HepG2 (cell line): ENCODE results near the gene DUSP7. TPM values are rescaled to one million over a fixed set of nuclear protein-coding genes. Genes with fewer than 3 reads are reported as not detected.

ENCODE experiments used
- ATAC-seq: fragments of 200-7000 bp; cut with Tn5 transposase; 3 replicates; pipeline ENCODE4 v1.9.1; 2020; ENCODE audit warnings: mild to moderate bottlenecking, moderate library complexity
- BruUV-seq: library from RNA; stranded (reverse); fragments of 400-500 nt; replicated peaks from 2 replicates; lab custom pipeline; 2021; lab: Mats Ljungman, UMichigan
- CTCF ChIA-PET: fragments of 300-600 bp; formaldehyde crosslinking; extraction: SDS; loops from one replicate; lab custom pipeline; 2021; ENCODE audit warnings: low total read pairs, inconsistent platforms, low intra/inter-chr PET ratio; lab: Yijun Ruan, JAX
- POLR2A ChIA-PET: fragments of 350-600 bp; sonication (Branson Sonifier 250); formaldehyde crosslinking; loops from one replicate; lab custom pipeline; 2020; ENCODE audit warnings: antibody characterized with exemption, inconsistent platforms; lab: Yijun Ruan, JAX
- DNase-seq: peaks from one replicate; pipeline ENCODE4 v3.0.0-alpha.2; 2015; ENCODE audit warnings: low spot score
- FAIRE-seq: peaks from 3 replicates; lab custom pipeline; 2011; peaks lifted over from hg19 to GRCh38; lab: Jason Lieb, UNC
- H2AFZ ChIP-seq: one replicate; pipeline ENCODE4 v1.6.1; 2011; ENCODE audit warnings: low read length, inconsistent platforms
- H3K27ac ChIP-seq: fragments of 300-600 bp; 3 replicates; pipeline ENCODE4 v1.8.0; 2011; ENCODE audit warnings: mixed run types, mild to moderate bottlenecking, mixed read lengths, low read length, inconsistent platforms; ENCODE audit not compliant: insufficient read depth; ENCODE audit errors: extremely low read length
- H3K27me3 ChIP-seq, 2 experiments: fragments of 200-600 bp in 1 of 2; 2 replicates in 1 of 2; 3 replicates in 1 of 2; pipeline versions ENCODE4 v1.6.0 to v1.8.0; 2011; ENCODE audit warnings: low read length in 2 of 2, mild to moderate bottlenecking in 2 of 2, moderate library complexity in 2 of 2, inconsistent platforms in 1 of 2; ENCODE audit not compliant: insufficient read depth in 2 of 2, control insufficient read depth in 1 of 2
- H3K36me3 ChIP-seq, 2 experiments: fragments of 200-600 bp in 1 of 2; replicated peaks in 1 of 2; 2 replicates in 1 of 2; 3 replicates in 1 of 2; pipeline versions ENCODE4 v1.5.1 to v1.8.0; 2011; ENCODE audit warnings: low read length in 2 of 2, inconsistent platforms in 1 of 2; ENCODE audit not compliant: insufficient read depth in 2 of 2, control insufficient read depth in 1 of 2
- H3K4me1 ChIP-seq: 2 replicates; pipeline ENCODE4 v1.5.1; 2012; ENCODE audit warnings: low read length, inconsistent platforms; ENCODE audit not compliant: insufficient read depth
- H3K4me2 ChIP-seq: 2 replicates; pipeline ENCODE4 v1.6.0; 2011; ENCODE audit warnings: low read depth, low read length, inconsistent platforms
- H3K4me3 ChIP-seq, 3 experiments: fragments of 200-600 bp in 1 of 3; sonication (generic), shearing (Covaris generic) in 1 of 3; replicated peaks in 1 of 3; 2 replicates each; pipeline ENCODE4 v1.5.1; 2011 to 2016; ENCODE audit warnings: low read length in 3 of 3, inconsistent platforms in 2 of 3, low read depth in 2 of 3, mild to moderate bottlenecking in 2 of 3, control low read depth in 1 of 3, mixed read lengths in 1 of 3; ENCODE audit not compliant: insufficient read depth in 1 of 3
- H3K79me2 ChIP-seq: one replicate; pipeline ENCODE4 v1.6.1; 2011; ENCODE audit warnings: low read length, inconsistent platforms; ENCODE audit not compliant: insufficient read depth
- H3K9ac ChIP-seq: 2 replicates; pipeline ENCODE4 v1.6.0; 2011; ENCODE audit warnings: mild to moderate bottlenecking, low read depth, low read length, inconsistent platforms; ENCODE audit not compliant: insufficient read depth
- H3K9me3 ChIP-seq: 2 replicates; pipeline ENCODE4 v1.5.1; 2012; ENCODE audit warnings: mild to moderate bottlenecking, low read length
- H4K20me1 ChIP-seq: 2 replicates; pipeline ENCODE4 v1.6.0; 2011; ENCODE audit warnings: inconsistent platforms, mild to moderate bottlenecking, low read length, moderate library complexity; ENCODE audit not compliant: insufficient read depth
- DMTF1 ChIP-seq: sonication (generic); formaldehyde crosslinking; IDR thresholded peaks from 2 replicates; pipeline ENCODE4 v1.4.0; 2020; ENCODE audit warnings: mild to moderate bottlenecking, missing genetic modification reagents
- MTA3 ChIP-seq: sonication (generic); formaldehyde crosslinking; IDR thresholded peaks from 2 replicates; pipeline ENCODE4 v1.4.0; 2020; ENCODE audit warnings: missing genetic modification reagents
- NCOA5 ChIP-seq: sonication (generic); formaldehyde crosslinking; IDR thresholded peaks from 2 replicates; pipeline ENCODE4 v1.4.0; 2020; ENCODE audit warnings: missing genetic modification reagents
- NR2F2 ChIP-seq: IDR thresholded peaks from 2 replicates; pipeline ENCODE4 v1.6.1; 2012; ENCODE audit warnings: low read depth, inconsistent platforms, borderline replicate concordance
- NRL ChIP-seq: sonication (generic); formaldehyde crosslinking; IDR thresholded peaks from 2 replicates; pipeline ENCODE4 v1.5.0; 2020; ENCODE audit warnings: missing genetic modification reagents, mild to moderate bottlenecking, moderate library complexity, borderline replicate concordance
- ZFP36L2 ChIP-seq: sonication (generic); formaldehyde crosslinking; IDR thresholded peaks from 2 replicates; pipeline ENCODE4 v1.4.0; 2020; ENCODE audit warnings: missing genetic modification reagents
- ZNF660 ChIP-seq: sonication (generic); formaldehyde crosslinking; IDR thresholded peaks from 2 replicates; pipeline ENCODE4 v1.5.1; 2020; ENCODE audit warnings: mild to moderate bottlenecking, low read depth, missing genetic modification reagents, borderline replicate concordance
- whole genome bisulfite sequencing: methylation state at CpG from one replicate; pipeline ENCODE4 v1.1.6; 2017; ENCODE audit warnings: low lambda C conversion rate; 5-methylcytosine and 5-hydroxymethylcytosine counted together
- in situ Hi-C: cut with HindIII; loops from 2 replicates; pipeline ENCODE4 v1.10.0; 2017; ENCODE audit warnings: low pct_unique_long_range_greater_than_20kb; ENCODE audit not compliant: extremely low pct_ligation_motif_present
- intact Hi-C: fragments of 100-400 bp; cut with micrococcal nuclease; formaldehyde crosslinking; loops from one replicate; pipeline ENCODE4 v1.10.0; 2022; ENCODE audit not compliant: unreplicated experiment
- polyA plus RNA-seq, 8 experiments: library from polyadenylated mRNA; depleted of rRNA in 3 of 8; stranded (reverse) in 7 of 8; unstranded in 1 of 8; fragments of >200 nt; fragmentation: Illumina TruSeq in 4 of 8; extraction: Trizol in 4 of 8; gene quantifications; 2 replicates each; pipeline versions ENCODE4 v1.2.1 to v1.2.3, GENCODE V29; 2011 to 2016; ENCODE audit warnings: low read depth in 4 of 8, missing spikeins in 1 of 8, mixed read lengths in 1 of 8; ENCODE audit not compliant: insufficient read depth in 1 of 8
- total RNA-seq, 5 experiments: library from RNA; depleted of rRNA; stranded (reverse); fragments of >200 nt; fragmentation: Illumina TruSeq; extraction: Trizol; gene quantifications; 2 replicates each; pipeline ENCODE4 v1.2.3, GENCODE V29; 2016; ENCODE audit warnings: low read depth in 1 of 5
- TF ChIP-seq, protein P1 (sequence below): IDR thresholded peaks from 2 replicates; pipeline ENCODE4 v1.6.1; 2016; ENCODE audit warnings: missing genetic modification reagents, missing compliant biosample characterization
- TF ChIP-seq, protein P2 (sequence below): sonication (generic); formaldehyde crosslinking; IDR thresholded peaks from 2 replicates; pipeline ENCODE4 v1.5.0; 2020; ENCODE audit warnings: missing genetic modification reagents, mild to moderate bottlenecking, borderline replicate concordance

DUSP7 gene
- total and polyA plus RNA-seq, 2 of the 13 experiments (the other 11 are each of a cell fraction or from before 2014, with no cell fraction given) = 6.6 to 8.8 TPM

- ChIA-PET CTCF (no interaction called here), POLR2A (no interaction called here)
- no peak for DNase-seq
- no peak overlapping the region for H3K4me3 ChIP-seq
- H3K4me2 ChIP-seq = no peak overlapping the region
- no peaks in the 10 kb centered on the region for H3K9me3 ChIP-seq
- no peak for FAIRE-seq
- H3K36me3 ChIP-seq = peaks cover 1 to 20% of the 10 kb centered on the region in 2 experiments; a peak in 4 of 5 replicates
- ATAC-seq = no peak
- H3K79me2 ChIP-seq = no peaks in the 10 kb centered on the region
- no peak overlapping the region for H2AFZ ChIP-seq
- H3K27me3 ChIP-seq = no peaks in the 10 kb centered on the region
- H3K4me1 ChIP-seq = peaks cover 8% of the 10 kb centered on the region
- BruUV-seq = no TSS peak
- no peak for TF ChIP-seq NRL (CRISPR knock-in tag)
- TF ChIP-seq ZNF660 (CRISPR knock-in tag) = no peak
- TF ChIP-seq ZFP36L2 (CRISPR knock-in tag) = no peak
- TF ChIP-seq DMTF1 = no peak
- no peak for TF ChIP-seq NCOA5 (CRISPR knock-in tag)
- TF ChIP-seq, protein P1, sequence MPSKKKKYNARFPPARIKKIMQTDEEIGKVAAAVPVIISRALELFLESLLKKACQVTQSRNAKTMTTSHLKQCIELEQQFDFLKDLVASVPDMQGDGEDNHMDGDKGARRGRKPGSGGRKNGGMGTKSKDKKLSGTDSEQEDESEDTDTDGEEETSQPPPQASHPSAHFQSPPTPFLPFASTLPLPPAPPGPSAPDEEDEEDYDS (CRISPR knock-in tag) = no peak
- TF ChIP-seq MTA3 (CRISPR knock-in tag) = no peak
- TF ChIP-seq NR2F2 = no peak
- TF ChIP-seq, protein P2, sequence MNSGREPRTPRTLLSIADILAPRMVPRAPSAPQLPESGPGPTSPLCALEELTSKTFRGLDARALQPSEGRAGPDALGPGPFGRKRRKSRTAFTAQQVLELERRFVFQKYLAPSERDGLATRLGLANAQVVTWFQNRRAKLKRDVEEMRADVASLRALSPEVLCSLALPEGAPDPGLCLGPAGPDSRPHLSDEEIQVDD = no peak
- WGBS = 100% methylated on average over 1 of the region's 7 CpGs
- no peak overlapping the region for H3K27ac ChIP-seq
- intact Hi-C loops = no loop called here
- H4K20me1 ChIP-seq = no peaks in the 10 kb centered on the region
- in situ Hi-C loops = no loop called here
- H3K9ac ChIP-seq = no peak overlapping the region
Measured at GRCh38 chr3:52073490-52073889, 17.1 kb upstream of the DUSP7 start.
